Uterus (tissue), 2 donors: Measurements from ENCODE around the gene TMEM204.

ENCODE experiments used
- POLR2A ChIP-seq, 2 donors: fragments of 450-650 bp; IDR thresholded peaks; one replicate each; pipeline ENCODE4 v1.6.1; 2016; ENCODE audit warnings: antibody characterized with exemption in 2 of 2, mild to moderate bottlenecking in 1 of 2, moderate library complexity in 1 of 2
- TF ChIP-seq, protein P1 (sequence below), 4 experiments: fragments of 200-600 bp in 2 of 4; fragments of 450-650 bp in 2 of 4; sonication (generic) in 2 of 4; IDR thresholded peaks; one replicate each; pipeline ENCODE4 v1.5.1; 2016 to 2019; ENCODE audit warnings: antibody characterized with exemption in 4 of 4, mild to moderate bottlenecking in 2 of 4, moderate library complexity in 1 of 4

- TF ChIP-seq, protein P1, sequence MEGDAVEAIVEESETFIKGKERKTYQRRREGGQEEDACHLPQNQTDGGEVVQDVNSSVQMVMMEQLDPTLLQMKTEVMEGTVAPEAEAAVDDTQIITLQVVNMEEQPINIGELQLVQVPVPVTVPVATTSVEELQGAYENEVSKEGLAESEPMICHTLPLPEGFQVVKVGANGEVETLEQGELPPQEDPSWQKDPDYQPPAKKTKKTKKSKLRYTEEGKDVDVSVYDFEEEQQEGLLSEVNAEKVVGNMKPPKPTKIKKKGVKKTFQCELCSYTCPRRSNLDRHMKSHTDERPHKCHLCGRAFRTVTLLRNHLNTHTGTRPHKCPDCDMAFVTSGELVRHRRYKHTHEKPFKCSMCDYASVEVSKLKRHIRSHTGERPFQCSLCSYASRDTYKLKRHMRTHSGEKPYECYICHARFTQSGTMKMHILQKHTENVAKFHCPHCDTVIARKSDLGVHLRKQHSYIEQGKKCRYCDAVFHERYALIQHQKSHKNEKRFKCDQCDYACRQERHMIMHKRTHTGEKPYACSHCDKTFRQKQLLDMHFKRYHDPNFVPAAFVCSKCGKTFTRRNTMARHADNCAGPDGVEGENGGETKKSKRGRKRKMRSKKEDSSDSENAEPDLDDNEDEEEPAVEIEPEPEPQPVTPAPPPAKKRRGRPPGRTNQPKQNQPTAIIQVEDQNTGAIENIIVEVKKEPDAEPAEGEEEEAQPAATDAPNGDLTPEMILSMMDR (IDR thresholded peaks at IDR 0.05) = no peak
- no peak for TF ChIP-seq POLR2A (IDR thresholded peaks at IDR 0.05)
Measured at GRCh38 chr16:1510941-1511351, 22.5 kb upstream of the TMEM204 start.
